SK-N-SH (cell line): ENCODE results near the gene PUM1. TPM values are rescaled to one million over a fixed set of nuclear protein-coding genes. Genes with fewer than 3 reads are reported as not detected.

Experiments
- CTCF ChIA-PET: fragments of 300-600, 350-600 bp; formaldehyde crosslinking; extraction: SDS; loops from one replicate; lab custom pipeline; 2021; lab: Yijun Ruan, JAX
- POLR2A ChIA-PET: fragments of 350-600 bp; sonication (Branson Sonifier 250); formaldehyde crosslinking; extraction: SDS; loops from one replicate; lab custom pipeline; 2020; ENCODE audit warnings: antibody characterized with exemption, inconsistent platforms; lab: Yijun Ruan, JAX
- DNase-seq: peaks from one replicate; pipeline ENCODE4 v3.0.0; 2012
- H2AFZ ChIP-seq: fragments of 200-600 bp; sonication (generic); 2 replicates; pipeline ENCODE4 v1.8.1; 2016; ENCODE audit warnings: antibody characterized with exemption, mild to moderate bottlenecking, low read depth
- H3F3A ChIP-seq: fragments of 200-600 bp; sonication (generic); replicated peaks from 2 replicates; pipeline ENCODE3; 2016; ENCODE audit warnings: antibody characterized with exemption, mild to moderate bottlenecking; ENCODE audit not compliant: insufficient read depth
- H3K27ac ChIP-seq, 2 experiments: fragments of 200-500 bp in 1 of 2; fragments of 200-600 bp in 1 of 2; sonication (Bioruptor generic) in 1 of 2; sonication (generic), shearing (Covaris generic) in 1 of 2; 2 replicates each; pipeline versions ENCODE4 v1.5.1 to v1.6.1; 2014 to 2016; ENCODE audit warnings: low read depth in 2 of 2, inconsistent platforms in 1 of 2, low read length in 1 of 2, mild to moderate bottlenecking in 1 of 2, mixed read lengths in 1 of 2
- H3K27me3 ChIP-seq: fragments of 200-600 bp; sonication (generic), shearing (Covaris generic); 2 replicates; pipeline ENCODE4 v1.6.1; 2016; ENCODE audit warnings: mixed run types; ENCODE audit not compliant: insufficient read depth
- H3K36me3 ChIP-seq, 2 experiments: fragments of 200-500 bp in 1 of 2; fragments of 200-600 bp in 1 of 2; sonication (Bioruptor generic) in 1 of 2; sonication (generic) in 1 of 2; replicated peaks in 1 of 2; 2 replicates each; pipeline versions ENCODE3 to v1.5.1; 2014 to 2016; ENCODE audit warnings: low read length in 1 of 2, mild to moderate bottlenecking in 1 of 2; ENCODE audit not compliant: insufficient read depth in 2 of 2, control insufficient read depth in 1 of 2
- H3K4me1 ChIP-seq, 2 experiments: fragments of 200-500 bp in 1 of 2; fragments of 200-600 bp in 1 of 2; sonication (Bioruptor generic) in 1 of 2; sonication (generic), shearing (Covaris generic) in 1 of 2; 2 replicates each; pipeline versions ENCODE4 v1.5.1 to v1.6.1; 2014 to 2016; ENCODE audit warnings: low read depth in 1 of 2, low read length in 1 of 2, mixed run types in 1 of 2; ENCODE audit not compliant: insufficient read depth in 2 of 2, control insufficient read depth in 1 of 2
- H3K4me2 ChIP-seq: fragments of 200-600 bp; sonication (generic), shearing (Covaris generic); 2 replicates; pipeline ENCODE4 v1.6.1; 2017; ENCODE audit warnings: mixed run types
- H3K4me3 ChIP-seq, 2 experiments: fragments of 200-500 bp in 1 of 2; fragments of 200-600 bp in 1 of 2; sonication (Bioruptor generic) in 1 of 2; sonication (generic), shearing (Covaris generic) in 1 of 2; 2 replicates each; pipeline versions ENCODE4 v1.5.1 to v1.8.1; 2014 to 2016; ENCODE audit warnings: low read depth in 2 of 2, inconsistent platforms in 1 of 2, low read length in 1 of 2, mild to moderate bottlenecking in 1 of 2, mixed read lengths in 1 of 2, moderate library complexity in 1 of 2
- H3K79me2 ChIP-seq: fragments of 200-600 bp; sonication (generic); 2 replicates; pipeline ENCODE4 v1.8.1; 2017; ENCODE audit warnings: mild to moderate bottlenecking; ENCODE audit not compliant: insufficient read depth
- H3K9ac ChIP-seq: fragments of 200-600 bp; sonication (generic); 2 replicates; pipeline ENCODE4 v1.6.1; 2017; ENCODE audit warnings: mixed run types
- H3K9me2 ChIP-seq: fragments of 200-600 bp; sonication (generic); 2 replicates; pipeline ENCODE4 v1.6.1; 2017; ENCODE audit warnings: mixed run types
- H3K9me3 ChIP-seq: fragments of 200-600 bp; sonication (generic); 2 replicates; pipeline ENCODE4 v1.6.1; 2017; ENCODE audit warnings: mixed run types, mild to moderate bottlenecking, moderate library complexity
- H4K20me1 ChIP-seq: fragments of 200-600 bp; sonication (generic); 2 replicates; pipeline ENCODE4 v1.6.1; 2017; ENCODE audit warnings: mild to moderate bottlenecking, mixed run types; ENCODE audit not compliant: insufficient read depth
- CHD2 ChIP-seq: fragments of 150-350 bp; IDR thresholded peaks from 2 replicates; pipeline ENCODE4 v1.6.1; 2018; ENCODE audit warnings: low read length; ENCODE audit not compliant: partially characterized antibody
- ELF1 ChIP-seq: IDR thresholded peaks from 2 replicates; pipeline ENCODE4 v1.4.0; 2012
- EP300 ChIP-seq, 2 experiments: IDR thresholded peaks; 2 replicates each; pipeline versions ENCODE4 v1.4.0 to v1.6.1; 2012; ENCODE audit warnings: borderline replicate concordance in 1 of 2, low read depth in 1 of 2, low read length in 1 of 2
- FOXJ3 ChIP-seq: sonication (generic); formaldehyde crosslinking; IDR thresholded peaks from 2 replicates; pipeline ENCODE4 v1.5.1; 2020; ENCODE audit warnings: mild to moderate bottlenecking, missing genetic modification reagents
- GATA2 ChIP-seq: sonication (generic); formaldehyde crosslinking; IDR thresholded peaks from 2 replicates; pipeline ENCODE4 v1.5.0; 2020; ENCODE audit warnings: mild to moderate bottlenecking, missing genetic modification reagents
- MAX ChIP-seq: IDR thresholded peaks from 2 replicates; pipeline ENCODE4 v1.4.0; 2012; ENCODE audit warnings: low read depth
- MXI1 ChIP-seq: IDR thresholded peaks from 2 replicates; pipeline ENCODE4 v1.6.1; 2012; ENCODE audit warnings: mild to moderate bottlenecking, low read depth, low read length, improper control_type of control experiment
- NRF1 ChIP-seq: IDR thresholded peaks from 2 replicates; pipeline ENCODE4 v1.6.1; 2012; ENCODE audit warnings: low read depth, mild to moderate bottlenecking, low read length
- RAD21 ChIP-seq: IDR thresholded peaks from 2 replicates; pipeline ENCODE4 v1.6.1; 2012; ENCODE audit warnings: mild to moderate bottlenecking, low read length
- RFX5 ChIP-seq: IDR thresholded peaks from 2 replicates; pipeline ENCODE4 v1.6.1; 2012; ENCODE audit warnings: mild to moderate bottlenecking, improper control_type of control experiment, low read length
- SIN3A ChIP-seq: IDR thresholded peaks from 2 replicates; pipeline ENCODE4 v1.6.1; 2012; ENCODE audit warnings: low read depth, mild to moderate bottlenecking, low read length, moderate library complexity, borderline replicate concordance
- SMC3 ChIP-seq: IDR thresholded peaks from 2 replicates; pipeline ENCODE4 v1.6.1; 2012; ENCODE audit warnings: low read depth, low read length, improper control_type of control experiment
- TCF12 ChIP-seq: IDR thresholded peaks from 2 replicates; pipeline ENCODE4 v1.4.0; 2012
- USF1 ChIP-seq: IDR thresholded peaks from 2 replicates; pipeline ENCODE4 v1.4.0; 2012; ENCODE audit warnings: low read depth, borderline replicate concordance
- ZBTB33 ChIP-seq: IDR thresholded peaks from 2 replicates; pipeline ENCODE4 v1.4.0; 2012; ENCODE audit warnings: low read depth, borderline replicate concordance
- WGBS: methylation state at CpG from one replicate; pipeline ENCODE4 v1.1.6; 2017; ENCODE audit warnings: low lambda C conversion rate; 5-methylcytosine and 5-hydroxymethylcytosine counted together
- polyA plus RNA-seq, 3 experiments: library from polyadenylated mRNA; depleted of rRNA; stranded (reverse); fragments of >200 nt; gene quantifications; 2 replicates each; pipeline ENCODE4 v1.2.3, GENCODE V29; 2012

Gene PUM1
- polyA plus RNA-seq, 1 of the 3 experiments (the other 2 are of a cell fraction): 66.7 TPM

GRCh38 chr1:31095985-31096384 lies 30.5 kb upstream of the PUM1 start:
- Histone ChIP-seq H3K4me1 (peaks cover 1 to 20% of the 10 kb centered on the region in 2 experiments; a peak in 3 of 4 replicates), H3F3A (peaks cover 28% of the 10 kb centered on the region), H3K27ac (peak overlapping the region; percentile 37 to 87; a peak in 3 of 4 replicates), H3K79me2 (no peaks in the 10 kb centered on the region), H3K27me3 (no peaks in the 10 kb centered on the region), H2AFZ (peak overlapping the region; percentile 38; the same call in 1 of the 2 replicates), H3K9ac (peak overlapping the region; percentile 18; the same call in 1 of the 2 replicates), H3K4me3 (no peak overlapping the region), H3K9me2 (no peaks in the 10 kb centered on the region), H4K20me1 (no peaks in the 10 kb centered on the region), H3K9me3 (no peaks in the 10 kb centered on the region), H3K36me3 (no peaks in the 10 kb centered on the region), H3K4me2 (peak overlapping the region; percentile 69)
- DNase-seq: no peak
- CTCF ChIA-PET: no interaction called here
- WGBS: 83% methylated on average over 6 of the region's 6 CpGs
- TF ChIP-seq ZBTB33 (no peak), MAX (no peak), FOXJ3 (CRISPR knock-in tag) (no peak), RAD21 (no peak), TCF12 (no peak), EP300 (IDR thresholded peaks at IDR 0.05; ENCODE audit: borderline replicate concordance in 1 of 2, low read depth in 1 of 2, low read length in 1 of 2) (no peak), SIN3A (no peak), MXI1 (no peak), SMC3 (no peak), CHD2 (no peak), USF1 (no peak), NRF1 (no peak), RFX5 (no peak), GATA2 (CRISPR knock-in tag) (no peak), ELF1 (no peak)
- POLR2A ChIA-PET: no interaction called here
